Stimulated activated CD4-positive, alpha-beta T cell treated with anti-CD3 and anti-CD28 coated beads, Interleukin-15, amount 100 ng/mL, for 48 hours (primary cell): ENCODE measurements around the gene PADI2.

Source experiments
- DNase-seq, 2 donors: peaks; one replicate each; pipeline ENCODE4 v3.0.0-alpha.2; 2020; ENCODE audit warnings: low read depth in 2 of 2

The PADI2 gene

DNA sequence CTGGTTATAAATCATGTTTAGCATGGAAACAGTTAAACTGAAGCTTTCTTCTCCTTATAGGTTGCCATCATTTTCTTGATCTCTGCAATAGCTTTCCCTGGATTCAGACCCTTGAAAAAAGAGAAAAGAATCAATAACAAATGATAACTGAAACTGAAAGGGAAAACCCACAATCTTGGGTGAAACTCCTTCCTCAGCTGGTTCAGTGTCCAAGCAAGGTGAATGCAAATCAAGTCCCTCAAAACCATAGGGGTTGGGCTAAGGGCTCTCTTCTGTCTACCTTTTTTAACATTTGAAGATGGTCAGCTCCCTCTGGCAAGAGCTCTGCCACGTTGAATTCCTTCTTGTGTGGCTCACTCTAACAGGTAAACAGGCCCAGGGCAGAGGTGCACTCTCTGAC, 100.4 kb downstream of the PADI2 start:
- DNase-seq: no peak

DNA sequence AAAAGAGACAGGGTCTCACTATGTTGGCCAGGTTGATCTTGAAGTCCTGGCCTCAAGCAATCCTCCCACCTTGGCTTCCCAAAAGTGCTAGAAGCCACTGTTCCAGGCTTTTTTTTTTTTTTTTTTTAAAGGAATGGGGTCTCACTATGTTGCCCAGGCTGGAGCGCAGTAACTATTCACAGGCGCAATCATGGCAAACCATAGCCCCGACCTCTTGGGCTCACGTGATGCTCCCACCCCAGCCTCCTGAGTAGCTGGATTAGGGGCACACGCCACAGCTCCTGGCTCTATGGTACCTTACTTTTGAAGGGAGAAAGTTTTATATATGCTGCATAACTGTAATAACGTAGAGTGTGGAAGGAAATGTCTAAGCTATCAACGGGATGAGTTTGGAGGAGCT, 101.8 kb downstream of the PADI2 start:
- DNase-seq: no peak
